ENCODE data around the gene CDH13.

- TF ChIP-seq, protein P1, sequence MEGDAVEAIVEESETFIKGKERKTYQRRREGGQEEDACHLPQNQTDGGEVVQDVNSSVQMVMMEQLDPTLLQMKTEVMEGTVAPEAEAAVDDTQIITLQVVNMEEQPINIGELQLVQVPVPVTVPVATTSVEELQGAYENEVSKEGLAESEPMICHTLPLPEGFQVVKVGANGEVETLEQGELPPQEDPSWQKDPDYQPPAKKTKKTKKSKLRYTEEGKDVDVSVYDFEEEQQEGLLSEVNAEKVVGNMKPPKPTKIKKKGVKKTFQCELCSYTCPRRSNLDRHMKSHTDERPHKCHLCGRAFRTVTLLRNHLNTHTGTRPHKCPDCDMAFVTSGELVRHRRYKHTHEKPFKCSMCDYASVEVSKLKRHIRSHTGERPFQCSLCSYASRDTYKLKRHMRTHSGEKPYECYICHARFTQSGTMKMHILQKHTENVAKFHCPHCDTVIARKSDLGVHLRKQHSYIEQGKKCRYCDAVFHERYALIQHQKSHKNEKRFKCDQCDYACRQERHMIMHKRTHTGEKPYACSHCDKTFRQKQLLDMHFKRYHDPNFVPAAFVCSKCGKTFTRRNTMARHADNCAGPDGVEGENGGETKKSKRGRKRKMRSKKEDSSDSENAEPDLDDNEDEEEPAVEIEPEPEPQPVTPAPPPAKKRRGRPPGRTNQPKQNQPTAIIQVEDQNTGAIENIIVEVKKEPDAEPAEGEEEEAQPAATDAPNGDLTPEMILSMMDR (IDR thresholded peaks at IDR 0.05; ENCODE audit: low read length): no peak
- no peak for TF ChIP-seq EZH2 (optimal IDR thresholded peaks at IDR 0.05; ENCODE audit: low read depth, low read length)
Observed at GRCh38 chr16:83802135-83802534, 1175.4 kb downstream of the CDH13 start.
